GM12873 (cell line): Measurements from ENCODE around the gene INSIG1.

ENCODE experiments used
- TF ChIP-seq, protein P1 (sequence below): IDR thresholded peaks from 2 replicates; pipeline ENCODE4 v1.5.1; 2012; ENCODE audit warnings: low read depth, mild to moderate bottlenecking, moderate library complexity, low read length, control low read depth; ENCODE audit not compliant: insufficient read depth; ENCODE audit errors: missing control alignments

INSIG1 gene

DNA sequence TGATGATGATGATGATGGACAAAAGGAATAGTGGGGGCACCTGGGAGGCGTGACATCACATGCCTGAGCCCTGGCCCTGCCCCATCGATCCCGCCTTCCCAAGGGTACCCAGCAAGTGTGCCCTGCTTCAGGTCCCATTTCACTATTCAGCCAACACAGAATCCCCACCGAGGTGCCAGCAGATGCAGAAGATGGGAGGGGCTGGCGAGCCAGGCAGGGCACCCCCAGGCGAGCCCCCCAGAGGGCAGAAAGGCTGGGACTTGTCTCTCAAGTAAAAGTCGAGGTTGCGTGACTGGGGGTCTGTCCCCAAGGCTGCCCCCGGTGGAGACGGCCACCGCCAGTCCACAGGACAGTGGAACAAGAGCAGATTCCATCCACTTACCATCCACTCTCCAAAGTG, 57.5 kb downstream of the INSIG1 start:
- TF ChIP-seq, protein P1, sequence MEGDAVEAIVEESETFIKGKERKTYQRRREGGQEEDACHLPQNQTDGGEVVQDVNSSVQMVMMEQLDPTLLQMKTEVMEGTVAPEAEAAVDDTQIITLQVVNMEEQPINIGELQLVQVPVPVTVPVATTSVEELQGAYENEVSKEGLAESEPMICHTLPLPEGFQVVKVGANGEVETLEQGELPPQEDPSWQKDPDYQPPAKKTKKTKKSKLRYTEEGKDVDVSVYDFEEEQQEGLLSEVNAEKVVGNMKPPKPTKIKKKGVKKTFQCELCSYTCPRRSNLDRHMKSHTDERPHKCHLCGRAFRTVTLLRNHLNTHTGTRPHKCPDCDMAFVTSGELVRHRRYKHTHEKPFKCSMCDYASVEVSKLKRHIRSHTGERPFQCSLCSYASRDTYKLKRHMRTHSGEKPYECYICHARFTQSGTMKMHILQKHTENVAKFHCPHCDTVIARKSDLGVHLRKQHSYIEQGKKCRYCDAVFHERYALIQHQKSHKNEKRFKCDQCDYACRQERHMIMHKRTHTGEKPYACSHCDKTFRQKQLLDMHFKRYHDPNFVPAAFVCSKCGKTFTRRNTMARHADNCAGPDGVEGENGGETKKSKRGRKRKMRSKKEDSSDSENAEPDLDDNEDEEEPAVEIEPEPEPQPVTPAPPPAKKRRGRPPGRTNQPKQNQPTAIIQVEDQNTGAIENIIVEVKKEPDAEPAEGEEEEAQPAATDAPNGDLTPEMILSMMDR, result no peak

DNA sequence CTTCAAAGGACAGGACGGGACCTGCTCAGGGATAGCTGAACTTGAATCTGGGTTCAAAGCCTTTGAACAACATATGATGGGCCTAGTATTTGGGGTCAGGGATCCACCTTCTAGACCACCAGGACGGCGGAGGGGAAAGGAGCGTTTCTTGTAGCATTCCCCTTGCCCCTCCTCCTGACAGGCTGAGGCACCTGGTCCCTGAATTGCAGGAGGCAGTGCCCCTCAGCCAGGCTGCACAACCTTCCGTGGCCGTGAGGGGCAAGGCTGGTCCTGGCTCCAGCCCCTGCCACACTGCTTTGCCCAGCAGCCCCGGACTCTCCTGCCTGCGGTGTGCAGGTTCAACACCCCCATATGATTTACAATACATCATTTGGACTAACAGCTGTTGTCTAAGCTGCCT, 58.1 kb downstream of the INSIG1 start:
- TF ChIP-seq, protein P1, result no peak

DNA sequence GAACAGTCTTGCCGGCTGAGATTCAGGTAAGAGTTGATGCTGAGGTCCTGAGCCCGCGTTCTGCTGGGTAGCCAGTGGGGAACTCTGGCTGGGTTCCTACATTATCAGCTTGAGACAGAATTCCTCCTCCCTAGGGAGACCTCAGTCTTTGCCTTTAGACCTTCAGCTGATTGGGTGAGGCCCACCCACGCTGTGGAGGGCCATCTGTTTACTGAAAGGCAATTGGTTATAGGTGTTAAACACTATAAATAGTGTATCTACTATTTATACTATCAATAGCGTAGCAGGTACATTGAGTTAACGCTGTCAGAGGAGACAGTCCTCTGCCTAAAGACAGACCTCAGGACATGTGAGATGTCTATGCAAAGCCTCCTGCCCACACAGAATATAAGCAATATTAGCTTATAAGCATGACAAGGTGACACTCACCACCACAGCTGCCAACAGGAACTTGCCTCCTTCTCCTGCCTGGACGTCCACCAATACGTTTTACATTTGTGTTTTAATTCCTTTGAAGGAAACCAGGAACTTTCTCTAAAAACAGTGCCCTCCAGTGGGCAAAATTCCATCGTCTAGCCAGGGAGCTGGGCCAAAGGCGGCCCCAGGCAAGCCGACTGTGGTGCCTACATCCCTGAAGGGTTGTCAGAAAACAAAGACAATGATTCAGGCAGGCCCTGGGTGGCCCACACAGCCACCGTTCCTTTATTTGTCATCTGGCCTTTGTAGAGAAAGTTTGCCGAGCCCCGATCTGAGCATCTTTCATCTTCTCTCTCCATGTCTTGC, 58.8 kb downstream of the INSIG1 start:
- TF ChIP-seq, protein P1, result peak; percentile 37

DNA sequence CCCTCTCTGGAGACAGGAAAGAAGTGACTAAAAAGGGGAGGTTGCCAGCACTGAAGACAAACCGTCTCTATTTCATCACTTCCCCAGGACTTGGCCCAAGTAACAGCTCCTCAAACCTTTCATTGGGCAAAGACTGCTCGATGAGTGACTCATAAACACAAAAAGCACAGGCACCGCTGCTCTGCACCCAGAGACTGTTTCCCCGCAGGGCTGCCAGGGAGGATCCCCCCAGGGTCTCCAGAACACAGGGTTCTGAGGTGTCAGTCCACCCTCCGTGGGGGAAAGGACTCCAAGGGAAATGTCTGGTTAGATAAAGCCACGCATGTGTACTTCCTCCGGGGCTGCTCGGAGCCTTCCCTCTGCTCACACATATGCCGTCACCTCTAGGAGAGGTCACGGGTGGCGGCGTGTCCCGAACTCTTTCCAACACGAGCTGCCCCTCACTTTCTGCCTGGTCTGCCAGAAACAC, 59.9 kb downstream of the INSIG1 start:
- TF ChIP-seq, protein P1, result no peak

DNA sequence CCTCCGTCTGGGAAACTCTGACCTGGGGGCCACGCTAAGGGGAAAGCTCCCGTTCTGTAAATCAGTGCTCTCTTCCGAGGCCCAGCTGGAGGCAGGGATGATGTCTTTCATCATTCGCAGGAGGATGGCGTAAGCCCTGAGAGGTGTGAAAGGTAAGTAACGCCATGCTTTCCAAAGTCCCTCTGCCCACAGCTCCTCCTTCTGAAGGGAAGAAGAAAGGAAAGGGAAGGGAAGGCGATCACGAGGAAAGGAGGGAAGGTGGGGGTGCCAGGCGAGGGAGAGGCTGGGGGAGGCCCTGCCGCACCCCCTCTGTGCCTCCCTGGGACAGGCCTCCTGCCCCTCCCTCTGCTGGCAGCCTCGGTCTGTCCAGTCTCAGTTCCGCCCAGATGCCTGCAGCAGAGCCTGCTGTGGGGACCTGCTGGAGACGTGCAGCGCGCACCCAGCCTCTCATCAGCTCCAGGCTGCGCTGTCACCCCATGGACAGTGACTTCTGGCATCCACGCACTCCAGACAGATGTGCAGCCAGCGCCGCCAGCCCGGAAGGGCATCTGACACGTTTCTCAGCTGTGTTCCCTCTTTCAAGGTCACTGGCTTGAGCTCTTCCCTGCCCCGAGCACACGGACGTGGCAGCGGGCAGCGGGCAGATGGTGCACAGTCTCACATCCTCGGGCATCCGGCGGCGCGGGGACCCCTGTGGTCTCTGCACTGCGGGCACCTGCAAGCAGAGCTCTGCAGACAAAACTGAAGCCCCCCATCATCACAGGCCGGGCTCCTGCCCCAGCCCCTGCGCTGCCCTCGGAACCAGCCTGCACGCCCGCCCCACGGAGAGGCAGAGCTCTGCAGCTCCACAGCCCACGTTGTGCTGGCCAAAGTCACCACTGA, 60.6 kb downstream of the INSIG1 start:
- TF ChIP-seq, protein P1, result no peak

DNA sequence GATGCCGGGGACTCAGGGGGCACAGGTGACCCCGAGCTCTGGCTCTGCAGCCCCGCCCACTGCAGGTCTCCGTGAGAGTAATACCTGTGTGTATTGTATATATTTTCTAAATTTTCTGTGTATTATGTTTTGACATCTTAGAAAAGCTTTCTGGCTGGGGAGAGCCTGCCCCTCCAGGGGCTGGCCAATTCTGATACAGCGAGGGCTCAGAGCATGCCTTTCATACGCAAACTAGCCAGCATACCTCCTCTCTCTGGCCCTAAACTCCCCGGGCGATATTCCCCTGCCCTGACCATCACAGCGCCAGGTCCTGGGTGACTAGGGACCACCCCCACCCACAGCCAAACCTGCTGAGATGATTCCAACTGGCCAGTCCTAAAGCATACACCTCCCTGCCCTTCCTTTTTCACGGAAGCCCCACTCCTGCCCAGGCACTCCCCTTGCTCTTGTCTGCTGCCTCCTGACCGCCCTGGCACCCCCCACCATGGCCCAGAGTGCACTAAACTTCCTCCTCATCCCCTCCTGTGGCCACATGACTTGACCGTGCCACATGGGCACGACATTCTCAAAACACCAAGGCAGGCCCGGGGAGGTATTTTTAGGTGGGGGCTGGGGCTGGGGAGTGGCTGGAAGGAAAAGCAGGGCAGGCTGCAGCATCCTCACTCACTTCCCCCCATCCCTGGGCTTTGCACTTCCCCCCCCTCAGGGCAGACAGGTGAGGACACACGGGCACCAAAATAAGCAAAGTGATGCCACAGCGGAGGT, 61.5 kb downstream of the INSIG1 start:
- TF ChIP-seq, protein P1, result no peak
